Measurements from ENCODE around the gene ANKRD22.

Gene ANKRD22

GRCh38 chr10:88792661-88793060, 59.0 kb downstream of the ANKRD22 start:
- no peak for DNase-seq

- no peak for DNase-seq
Observed at GRCh38 chr10:88791924-88792323, 59.7 kb downstream of the ANKRD22 start.

DNA sequence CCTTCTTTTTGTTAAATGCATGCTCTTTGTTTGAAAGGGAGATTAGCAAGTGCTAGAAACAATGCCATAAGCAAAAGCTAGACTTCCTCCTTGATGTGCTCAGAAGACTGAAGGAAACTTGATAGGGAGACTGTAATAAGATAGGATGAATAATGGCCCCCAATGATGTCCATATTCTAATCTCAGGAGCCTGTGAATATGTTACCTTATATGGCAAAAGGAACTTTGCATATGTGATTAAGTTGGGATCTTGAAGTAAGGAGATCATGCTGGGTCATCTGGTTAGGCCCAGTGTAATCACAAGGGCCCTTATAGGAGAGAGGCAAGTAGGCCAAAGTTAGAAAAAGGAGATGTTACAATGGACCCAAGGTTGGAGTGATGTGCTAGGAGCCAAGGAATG, 62.7 kb downstream of the ANKRD22 start:
- DNase-seq = no peak

GRCh38 chr10:88787463-88787862, 64.2 kb downstream of the ANKRD22 start:
- no peak for DNase-seq

DNA sequence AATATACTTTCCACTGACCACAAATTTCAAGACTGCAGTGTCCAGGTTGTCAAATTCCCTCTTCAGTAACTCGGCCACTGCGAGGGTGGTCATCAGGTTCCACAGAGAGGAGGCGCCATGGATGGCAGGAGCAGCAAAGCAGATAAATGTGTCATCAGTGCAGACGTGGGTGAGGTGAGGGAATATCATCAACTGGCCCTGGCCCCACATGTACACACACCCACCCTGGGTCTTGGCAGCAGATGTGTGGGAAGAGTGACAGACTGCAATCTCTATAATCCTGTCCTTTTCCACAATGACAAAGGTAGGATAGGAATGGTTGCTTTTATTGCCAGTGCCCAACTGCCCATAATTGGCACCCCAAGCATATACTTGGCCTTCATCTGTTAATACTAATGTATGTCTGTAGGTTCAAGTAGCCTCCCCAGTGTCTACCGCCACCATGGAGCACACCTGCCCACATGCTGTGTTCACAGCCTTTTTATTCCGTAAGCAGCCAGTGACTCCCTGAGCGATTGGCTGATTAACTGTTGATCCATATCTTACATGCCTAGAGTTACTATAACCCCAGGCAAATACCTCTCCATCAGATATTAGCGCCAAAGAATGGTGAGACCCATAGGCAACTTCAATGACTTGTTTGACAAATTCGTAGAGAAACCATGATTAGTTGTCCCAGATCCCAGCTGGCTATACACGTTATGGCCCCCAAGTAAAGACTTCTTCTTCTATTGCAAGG, 65.4 kb downstream of the ANKRD22 start:
- no peak for DNase-seq

DNA sequence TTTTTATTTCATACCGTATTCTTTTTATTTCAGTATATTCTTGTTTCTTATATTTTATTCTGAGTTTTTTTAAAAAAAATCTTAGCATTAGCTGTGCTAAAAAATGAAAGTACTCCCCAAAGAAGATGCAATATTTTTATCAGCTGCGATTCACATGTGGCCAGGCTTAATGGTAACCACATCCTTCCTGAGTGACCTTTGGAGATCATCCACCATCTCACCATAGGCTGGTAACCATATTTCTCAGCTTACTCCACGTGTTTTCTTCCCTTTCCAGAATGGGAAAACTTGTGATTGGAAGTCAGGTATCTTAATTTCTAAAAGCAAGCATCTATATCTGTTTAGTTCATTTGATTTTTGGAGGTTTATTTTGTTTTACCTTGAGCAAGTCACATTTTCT, 67.9 kb downstream of the ANKRD22 start:
- DNase-seq = no peak

GRCh38 chr10:88782222-88782621, 69.4 kb downstream of the ANKRD22 start:
- DNase-seq = no peak

- no peak for DNase-seq
Observed at GRCh38 chr10:88781206-88781605, 70.4 kb downstream of the ANKRD22 start.

Data from NCI-H2171 (cell line).